A549 (cell line): Measurements from ENCODE around the gene MYH9. TPM values are rescaled to one million over a fixed set of nuclear protein-coding genes. Genes with fewer than 3 reads are reported as not detected.
A peak's percentile ranks its signal among the peaks of the same experiment; 100 is the strongest.

Source experiments
- ATAC-seq, 2 experiments: fragments of 200-7000 bp in 1 of 2; fragments of >200 bp in 1 of 2; cut with Nextera tagmentation in 1 of 2; cut with Tn5 transposase in 1 of 2; 3 replicates each; pipeline versions ENCODE4 v1.8.0 to v1.9.1; 2018 to 2020; ENCODE audit warnings: mild to moderate bottlenecking in 1 of 2, moderate library complexity in 1 of 2
- CTCF ChIA-PET: fragments of 300-600 bp; sonication (Branson Sonifier 250); formaldehyde crosslinking; extraction: SDS; loops from one replicate; lab custom pipeline; 2021; ENCODE audit warnings: antibody characterized with exemption, inconsistent platforms; lab: Yijun Ruan, JAX
- POLR2A ChIA-PET: fragments of 350-600 bp; formaldehyde crosslinking; extraction: SDS; loops from one replicate; lab custom pipeline; 2021; ENCODE audit warnings: antibody characterized with exemption, inconsistent platforms; lab: Yijun Ruan, JAX
- DNase-seq, 2 experiments: peaks; one replicate each; pipeline versions ENCODE4 v3.0.0 to v3.0.0-alpha.2; 2011 to 2016; ENCODE audit warnings: low read depth in 1 of 2, low spot score in 1 of 2
- FAIRE-seq: peaks from 2 replicates; lab custom pipeline; 2011; peaks lifted over from hg19 to GRCh38; lab: Jason Lieb, UNC
- H3K27ac ChIP-seq, 2 experiments: fragments of >200 bp; sonication (Bioruptor Twin); formaldehyde crosslinking; 3 replicates each; pipeline ENCODE4 v1.5.1; 2016 to 2017
- H3K4me1 ChIP-seq: fragments of >200 bp; sonication (Bioruptor Twin); formaldehyde crosslinking; 3 replicates; pipeline ENCODE4 v1.6.1; 2016
- H3K4me2 ChIP-seq: fragments of >200 bp; sonication (Bioruptor Twin); formaldehyde crosslinking; 3 replicates; pipeline ENCODE4 v1.6.1; 2016
- H3K4me3 ChIP-seq: fragments of >200 bp; sonication (Bioruptor Twin); formaldehyde crosslinking; 3 replicates; pipeline ENCODE4 v1.5.1; 2016
- H3K9me3 ChIP-seq: fragments of >200 bp; sonication (Bioruptor Twin); formaldehyde crosslinking; 3 replicates; pipeline ENCODE4 v1.6.1; 2016
- BHLHE40 ChIP-seq: IDR thresholded peaks from 2 replicates; pipeline ENCODE4 v1.6.1; 2012; ENCODE audit warnings: low read depth, low read length, inconsistent platforms
- CBX8 ChIP-seq: fragments of 200-600 bp; sonication (generic); IDR thresholded peaks from 2 replicates; pipeline ENCODE4 v1.6.1; 2016
- CEBPB ChIP-seq, 2 experiments: fragments of >200 bp in 1 of 2; sonication (Bioruptor Twin) in 1 of 2; formaldehyde crosslinking in 1 of 2; IDR thresholded peaks; 2 replicates each; pipeline ENCODE4 v1.6.1; 2012 to 2016
- CHD2 ChIP-seq: fragments of 150-350 bp; IDR thresholded peaks from 2 replicates; pipeline ENCODE4 v1.6.1; 2014; ENCODE audit warnings: low read length; ENCODE audit not compliant: partially characterized antibody
- ESRRA ChIP-seq: fragments of 150-350 bp; IDR thresholded peaks from 2 replicates; pipeline ENCODE4 v1.6.1; 2014; ENCODE audit warnings: mild to moderate bottlenecking, low read length, borderline replicate concordance
- FOSL2 ChIP-seq, 2 experiments: fragments of 450-650 bp in 1 of 2; fragments of >200 bp in 1 of 2; sonication (Bioruptor Twin) in 1 of 2; formaldehyde crosslinking; IDR thresholded peaks; 2 replicates each; pipeline versions ENCODE4 v1.5.0 to v1.6.1; 2016 to 2020; ENCODE audit warnings: mild to moderate bottlenecking in 1 of 2, moderate library complexity in 1 of 2
- GATA3 ChIP-seq: IDR thresholded peaks from 2 replicates; pipeline ENCODE4 v1.6.1; 2012; ENCODE audit warnings: borderline replicate concordance
- HEYL ChIP-seq: fragments of 250-450 bp; sonication (Bioruptor Pico); IDR thresholded peaks from 2 replicates; pipeline ENCODE4 v1.8.0; 2021; ENCODE audit warnings: mild to moderate bottlenecking, moderate library complexity
- HOXA7 ChIP-seq: fragments of 250-450 bp; sonication (Bioruptor Pico); IDR thresholded peaks from 2 replicates; pipeline ENCODE4 v1.5.0; 2020; ENCODE audit warnings: mild to moderate bottlenecking, moderate library complexity
- JUN ChIP-seq, 2 experiments: fragments of >200 bp; sonication (Bioruptor Twin); formaldehyde crosslinking; IDR thresholded peaks; 2 replicates in 1 of 2; 3 replicates in 1 of 2; pipeline ENCODE4 v1.6.1; 2016 to 2017
- KDM1A ChIP-seq: fragments of 200-600 bp; sonication (generic); IDR thresholded peaks from 2 replicates; pipeline ENCODE4 v1.6.1; 2016; ENCODE audit warnings: low read depth, mild to moderate bottlenecking
- MYC ChIP-seq: IDR thresholded peaks from 2 replicates; pipeline ENCODE4 v1.6.1; 2012; ENCODE audit warnings: mild to moderate bottlenecking, inconsistent platforms, low read length, improper control_type of control experiment, borderline replicate concordance
- NPAS2 ChIP-seq: fragments of 250-450 bp; sonication (Bioruptor Pico); IDR thresholded peaks from 2 replicates; pipeline ENCODE4 v1.8.0; 2022; ENCODE audit warnings: mild to moderate bottlenecking, moderate library complexity, borderline replicate concordance
- POLR2A ChIP-seq: IDR thresholded peaks from 2 replicates; pipeline ENCODE4 v1.6.1; 2012; ENCODE audit warnings: mild to moderate bottlenecking, low read length
- REST ChIP-seq: fragments of 200-600 bp; sonication (generic); IDR thresholded peaks from 2 replicates; pipeline ENCODE4 v1.6.1; 2016; ENCODE audit warnings: antibody characterized with exemption, mild to moderate bottlenecking, moderate library complexity
- RFX5 ChIP-seq: fragments of 450-650 bp; IDR thresholded peaks from 2 replicates; pipeline ENCODE4 v1.7.1; 2014; ENCODE audit warnings: antibody characterized with exemption, mild to moderate bottlenecking, moderate library complexity
- RNF2 ChIP-seq: fragments of 200-600 bp; sonication (generic); IDR thresholded peaks from 2 replicates; pipeline ENCODE4 v1.6.1; 2016; ENCODE audit warnings: low read depth, mild to moderate bottlenecking, antibody characterized with exemption, moderate library complexity, borderline replicate concordance
- SMC3 ChIP-seq: fragments of >200 bp; sonication (Bioruptor Twin); formaldehyde crosslinking; IDR thresholded peaks from 3 replicates; pipeline ENCODE4 v1.6.1; 2018; ENCODE audit warnings: inconsistent platforms
- SREBF2 ChIP-seq: fragments of 450-650 bp; IDR thresholded peaks from 2 replicates; pipeline ENCODE4 v1.6.1; 2014; ENCODE audit warnings: mild to moderate bottlenecking, moderate library complexity
- ZC3H11A ChIP-seq: fragments of 450-650 bp; IDR thresholded peaks from 2 replicates; pipeline ENCODE4 v1.6.1; 2014; ENCODE audit warnings: antibody characterized with exemption, mild to moderate bottlenecking
- ZSCAN20 ChIP-seq: fragments of 250-450 bp; sonication (Bioruptor Pico); IDR thresholded peaks from 2 replicates; pipeline ENCODE4 v1.8.0; 2022; ENCODE audit warnings: mild to moderate bottlenecking, moderate library complexity
- whole genome bisulfite sequencing: methylation state at CpG from one replicate; pipeline ENCODE4 v1.1.6; 2017; ENCODE audit errors: missing lambda C conversion rate; 5-methylcytosine and 5-hydroxymethylcytosine counted together
- polyA plus RNA-seq, 4 experiments: library from polyadenylated mRNA; depleted of rRNA in 3 of 4; stranded (reverse); fragments of >200 nt; fragmentation: RNase III in 1 of 4; extraction: RNeasy Plus Mini Kit Qiagen cat#74134 plus additional on column Dnase treatment in 1 of 4; gene quantifications; 2 replicates in 3 of 4; 3 replicates in 1 of 4; pipeline ENCODE4 v1.2.3, GENCODE V29; 2011 to 2017

MYH9 gene
- polyA plus RNA-seq, 2 of the 4 experiments (the other 2 are of a cell fraction) = 92.1 to 158 TPM

DNA sequence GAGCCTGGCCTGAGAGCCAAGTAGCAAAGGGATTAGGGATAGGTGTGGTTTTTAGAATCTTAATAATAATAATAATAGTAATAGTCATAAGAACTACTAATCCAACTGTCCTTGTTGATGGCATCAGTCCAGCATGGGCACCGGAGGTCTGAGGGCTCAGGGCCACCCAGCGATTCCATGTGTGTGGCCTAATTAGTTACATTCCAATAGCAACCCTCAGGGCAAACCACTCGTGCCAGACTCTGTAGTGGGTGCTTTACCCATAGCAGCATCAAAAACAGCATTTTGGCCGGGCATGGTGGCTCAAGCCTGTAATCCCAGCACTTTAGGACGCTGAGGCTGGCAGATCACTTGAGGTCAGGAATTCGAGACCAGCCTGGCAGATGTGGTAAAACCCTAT, 19.0 kb upstream of the MYH9 start:
- ChIA-PET CTCF (interaction anchor here (1.4 kb wide), 1 partner anchor 11 kb away, joined by 4 read pairs; no protein-coding TSS in a partner anchor), POLR2A (no interaction called here)
- no peak for DNase-seq
- no peak for ATAC-seq
- H3K4me2 ChIP-seq = no peak overlapping the region
- 62% methylated on average over 6 of the region's 6 CpGs for WGBS
- FAIRE-seq = no peak
- no peaks in the 10 kb centered on the region for H3K9me3 ChIP-seq
- H3K4me3 ChIP-seq = no peak overlapping the region
- H3K27ac ChIP-seq = peak overlapping the region in 1 of 2 experiments; percentile 47; a peak in 1 of 6 replicates
- H3K4me1 ChIP-seq = peaks cover 9% of the 10 kb centered on the region; the same call in 1 of the 3 replicates
- no peak for TF ChIP-seq KDM1A
- TF ChIP-seq MYC = no peak
- no peak for TF ChIP-seq HOXA7 (CRISPR knock-in tag)
- TF ChIP-seq POLR2A = no peak
- TF ChIP-seq HEYL (CRISPR knock-in tag) = no peak
- no peak for TF ChIP-seq CEBPB (IDR thresholded peaks at IDR 0.05)
- no peak for TF ChIP-seq ZC3H11A
- TF ChIP-seq SREBF2 = no peak
- no peak for TF ChIP-seq CBX8
- no peak for TF ChIP-seq NPAS2 (CRISPR knock-in tag)
- no peak for TF ChIP-seq ESRRA
- no peak for TF ChIP-seq GATA3
- TF ChIP-seq ZSCAN20 (CRISPR knock-in tag) = no peak
- TF ChIP-seq BHLHE40 = no peak
- TF ChIP-seq SMC3 = no peak

DNA sequence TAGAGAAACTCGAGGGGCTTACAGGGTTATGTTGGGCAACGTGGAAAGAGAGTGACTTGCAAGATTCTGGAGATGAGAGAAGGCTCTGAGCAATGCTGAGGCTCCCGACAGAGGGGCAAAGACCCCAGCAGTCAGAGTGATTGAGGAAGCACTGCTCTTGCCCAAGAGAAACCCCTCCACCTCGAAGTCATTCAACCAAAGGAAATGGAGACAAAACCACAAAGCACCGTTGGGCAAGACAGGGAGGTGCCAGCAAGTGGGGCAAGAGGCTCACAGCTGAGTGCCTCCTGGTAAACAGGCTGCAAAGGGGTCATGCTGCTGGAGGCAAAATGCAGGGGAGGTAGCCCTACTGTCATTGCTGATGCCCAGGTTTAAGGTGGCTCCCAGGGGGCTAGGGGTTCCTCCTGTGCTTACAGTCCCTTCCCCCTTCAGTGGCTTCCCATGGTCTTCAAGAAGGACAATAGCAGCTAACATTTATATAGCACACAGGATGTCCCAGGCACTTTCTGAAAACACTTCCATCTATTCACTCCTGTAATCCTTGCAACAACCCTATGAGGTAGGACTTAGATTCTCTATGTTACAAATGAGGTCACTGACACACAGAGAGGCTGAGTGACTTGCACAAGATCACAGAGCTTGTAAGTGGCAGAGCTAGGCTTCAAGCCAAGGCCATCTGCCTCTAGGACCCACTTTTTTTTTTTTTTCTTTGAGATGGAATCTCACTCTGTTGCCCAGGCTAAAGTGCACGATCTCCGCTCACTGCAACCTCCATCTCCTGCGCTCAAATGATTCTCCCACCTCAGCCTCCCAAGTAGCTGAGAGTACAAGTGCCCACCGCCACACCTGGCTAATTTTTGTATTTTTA, 18.1 kb upstream of the MYH9 start:
- FAIRE-seq (no peak), DNase-seq (no peak), ATAC-seq (peak; percentile 39 to 41; a peak in 4 of 6 replicates)
- 64% methylated on average over 9 of the region's 9 CpGs for WGBS
- H3K4me1 ChIP-seq = peaks cover 7% of the 10 kb centered on the region; the same call in 1 of the 3 replicates
- no peaks in the 10 kb centered on the region for H3K9me3 ChIP-seq
- H3K4me3 ChIP-seq = no peak overlapping the region
- CTCF ChIA-PET = interaction anchor here (0.6 to 1.4 kb wide), 2 partner anchors 41 to 1084 kb away, joined by 3 to 4 read pairs; no protein-coding TSS in a partner anchor
- H3K4me2 ChIP-seq = no peak overlapping the region
- H3K27ac ChIP-seq = peak overlapping the region in 1 of 2 experiments; percentile 62; a peak in 3 of 6 replicates
- TF ChIP-seq REST (no peak), JUN (IDR thresholded peaks at IDR 0.05) (no peak), ESRRA (no peak), FOSL2 (IDR thresholded peaks at IDR 0.05) (no peak), FOSL2 (CRISPR knock-in tag; IDR thresholded peaks at IDR 0.05) (no peak), RFX5 (no peak), NPAS2 (CRISPR knock-in tag) (no peak), RNF2 (no peak), CHD2 (no peak), HOXA7 (CRISPR knock-in tag) (no peak)
- POLR2A ChIA-PET = interaction anchor here (0.7 kb wide), 1 partner anchor 18 kb away, joined by 4 read pairs; the partner anchor contains the start of gene MYH9
